GM19324 (cell line): ENCODE data around the gene BSPRY.
A peak's percentile ranks its signal among the peaks of the same experiment; 100 is the strongest.
"Not testable (repeated sequence)": the region's sequence is repeated elsewhere in the genome, so short reads cannot be mapped to it uniquely, and the experiment has no call there.

Experiments
- ATAC-seq: cut with Tn5 transposase; IDR thresholded peaks from one replicate; pipeline ENCODE4 v1.9.1; 2021; ENCODE audit warnings: mild to moderate bottlenecking, moderate library complexity; ENCODE audit not compliant: unreplicated experiment, low FRiP score

Gene BSPRY

GRCh38 chr9:113340011-113340699, 9.2 kb upstream of the BSPRY start, which contains the start of gene WDR31:
Gene WDR31, minus strand, starts transcription at chr9:113340275. Its CDS starts 8,253 bp downstream, at chr9:113332022.
- ATAC-seq: peak; percentile 99

GRCh38 chr9:113341712-113342410, 7.5 kb upstream of the BSPRY start:
- no peak for ATAC-seq

- no peak for ATAC-seq
Measured at GRCh38 chr9:113343732-113344231, 5.6 kb upstream of the BSPRY start.

- no peak for ATAC-seq
Measured at GRCh38 chr9:113345190-113345589, 4.2 kb upstream of the BSPRY start.

GRCh38 chr9:113345671-113346070, 3.7 kb upstream of the BSPRY start:
- ATAC-seq: no peak

GRCh38 chr9:113348437-113348836, 904 bp upstream of the BSPRY start:
- no peak for ATAC-seq

DNA sequence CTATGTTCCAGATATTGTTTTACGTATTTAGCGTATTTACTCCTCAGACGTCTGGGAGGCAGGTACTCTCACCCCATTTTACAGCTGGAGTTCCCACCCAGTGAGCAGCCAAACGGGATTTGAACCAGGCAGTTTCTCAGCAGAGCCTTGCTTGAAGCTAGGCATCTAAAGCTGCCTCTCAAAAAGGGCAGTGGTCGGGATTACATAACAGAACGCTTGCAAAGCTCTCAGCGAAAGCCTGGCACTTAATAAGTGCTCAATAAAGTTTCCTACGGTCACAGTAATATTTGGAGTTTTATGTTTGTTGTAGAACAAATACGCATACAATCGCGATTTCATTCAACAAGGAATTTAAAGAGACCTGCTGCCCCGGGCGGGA, 286 bp upstream of the BSPRY start:
- no peak for ATAC-seq

GRCh38 chr9:113350107-113350661, 843 bp downstream of the BSPRY start:
- ATAC-seq: no peak

GRCh38 chr9:113350937-113351336, 1.6 kb downstream of the BSPRY start:
- ATAC-seq: no peak

DNA sequence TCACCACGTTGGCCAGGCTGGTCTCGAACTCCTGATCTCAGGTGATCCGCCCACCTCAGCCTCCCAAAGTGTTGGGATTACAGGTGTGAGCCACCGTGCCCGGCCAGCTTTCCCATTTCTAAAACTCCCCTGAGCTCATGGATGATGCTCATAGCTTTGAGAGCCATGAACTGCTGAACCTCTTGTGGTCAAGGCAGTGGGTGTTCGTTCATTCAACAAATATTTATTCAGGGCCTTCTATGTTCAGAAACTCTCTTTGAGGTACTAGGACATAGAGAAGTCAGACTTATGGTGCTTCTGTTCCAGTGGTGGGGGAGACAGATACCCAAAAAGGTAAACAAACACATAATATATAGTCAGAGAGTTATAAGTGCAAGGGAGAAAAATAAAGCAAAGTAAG, 2.7 kb downstream of the BSPRY start:
- no peak for ATAC-seq

GRCh38 chr9:113352411-113352810, 3.1 kb downstream of the BSPRY start:
- no peak for ATAC-seq

DNA sequence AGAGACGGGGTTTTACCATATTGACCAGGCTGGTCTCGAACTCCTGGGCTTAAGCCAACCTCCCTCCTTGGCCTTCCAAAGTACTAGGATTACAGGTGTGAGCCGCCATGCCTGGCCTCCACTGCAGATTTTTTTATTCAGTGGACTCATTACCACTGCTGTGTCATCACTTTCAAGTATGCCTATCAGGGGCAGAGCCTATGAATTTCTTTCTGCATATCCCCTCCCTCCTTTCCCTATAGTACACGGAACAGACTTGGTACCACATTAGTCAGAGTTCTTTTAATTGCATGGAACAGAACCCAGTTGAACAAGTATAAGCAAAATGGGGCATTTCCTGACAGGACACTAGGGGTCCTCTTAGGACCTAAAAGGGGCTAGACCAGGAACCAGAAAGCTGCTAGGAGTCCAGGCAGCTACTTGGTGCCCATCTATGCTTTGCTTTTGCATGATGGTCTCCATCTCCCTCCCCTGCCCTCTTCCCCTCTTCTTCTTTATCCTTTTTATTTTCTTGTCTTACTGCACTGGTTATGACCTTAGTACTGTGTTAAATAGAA, 5.8 kb downstream of the BSPRY start:
- ATAC-seq: no peak

DNA sequence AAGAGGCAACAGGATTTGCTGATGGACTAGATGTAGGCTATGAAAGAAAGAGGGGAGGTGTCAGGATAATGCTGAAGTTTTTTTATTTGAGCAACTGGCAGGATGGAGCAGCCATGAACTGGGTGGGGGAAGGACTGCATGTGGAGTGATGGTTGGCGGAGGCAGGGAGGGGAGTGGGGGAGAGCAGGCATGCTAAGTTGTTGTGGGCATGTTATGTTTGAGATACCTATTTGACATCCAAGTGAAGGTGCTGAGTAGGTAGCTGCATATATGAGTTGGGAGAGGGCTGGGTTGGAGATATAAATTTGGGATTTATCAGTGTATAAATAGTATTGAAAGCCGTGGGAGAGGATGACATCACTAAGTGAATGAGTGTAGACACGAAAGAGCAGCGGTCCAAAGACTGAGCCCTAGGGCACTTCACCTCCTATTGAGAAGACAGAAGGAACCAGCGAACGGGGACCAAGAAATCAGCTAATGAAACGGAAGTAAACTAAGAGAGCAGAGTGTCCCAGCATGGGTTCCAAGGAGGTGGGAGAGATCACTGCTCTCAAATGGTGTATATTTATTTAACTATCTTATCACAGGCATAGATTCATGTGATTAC, 7.4 kb downstream of the BSPRY start:
- no peak for ATAC-seq

GRCh38 chr9:113359385-113359784, 10.0 kb downstream of the BSPRY start:
- no peak for ATAC-seq

- ATAC-seq: no peak
Measured at GRCh38 chr9:113360242-113360842, 11.0 kb downstream of the BSPRY start.

- ATAC-seq: no peak
Measured at GRCh38 chr9:113361304-113362018, 12.1 kb downstream of the BSPRY start.

GRCh38 chr9:113363336-113363735, 14.0 kb downstream of the BSPRY start:
- no peak for ATAC-seq

DNA sequence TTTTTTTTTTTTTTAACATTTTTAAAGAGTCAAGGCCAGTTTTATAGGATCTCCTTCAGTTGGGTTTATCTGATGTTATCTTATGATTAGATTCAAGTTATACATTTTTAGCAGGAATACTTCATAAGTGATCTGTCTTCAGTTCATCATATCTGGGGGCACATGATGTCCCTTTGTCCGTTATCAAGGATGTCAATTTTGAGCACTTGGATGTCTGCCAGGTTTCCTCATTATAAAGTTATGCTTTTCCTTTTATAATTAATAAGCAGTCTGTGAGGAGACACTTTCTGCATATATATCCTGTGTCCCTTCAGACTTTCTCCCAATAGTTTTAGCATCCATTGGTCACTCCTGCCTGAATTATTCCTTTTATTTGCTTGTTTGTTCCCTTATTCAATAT, 15.6 kb downstream of the BSPRY start:
- no peak for ATAC-seq

- ATAC-seq: not testable (repeated sequence)
Measured at GRCh38 chr9:113365652-113366051, 16.3 kb downstream of the BSPRY start.
